HepG2 (cell line): ENCODE results near the gene FAM219B. TPM values are rescaled to one million over a fixed set of nuclear protein-coding genes. Genes with fewer than 3 reads are reported as not detected.

Experiments
- CREB1 ChIP-seq, 2 experiments: fragments of 450-650 bp in 1 of 2; IDR thresholded peaks; 2 replicates each; pipeline ENCODE4 v1.6.1; 2016 to 2017; ENCODE audit warnings: control low read depth in 1 of 2, mild to moderate bottlenecking in 1 of 2, missing compliant biosample characterization in 1 of 2, missing genetic modification characterization in 1 of 2
- EEA1 ChIP-seq: sonication (generic); formaldehyde crosslinking; IDR thresholded peaks from 2 replicates; pipeline ENCODE4 v1.5.1; 2020; ENCODE audit warnings: mild to moderate bottlenecking, missing genetic modification reagents, borderline replicate concordance
- ELF1 ChIP-seq: sonication (generic); formaldehyde crosslinking; IDR thresholded peaks from 2 replicates; pipeline ENCODE4 v1.4.0; 2020; ENCODE audit warnings: missing genetic modification reagents
- KAT7 ChIP-seq: IDR thresholded peaks from 2 replicates; pipeline ENCODE4 v1.6.1; 2018; ENCODE audit warnings: borderline replicate concordance, missing compliant biosample characterization
- MIER2 ChIP-seq: IDR thresholded peaks from 2 replicates; pipeline ENCODE4 v1.6.1; 2016; ENCODE audit warnings: missing biosample characterization, missing genetic modification reagents
- NCOA5 ChIP-seq: sonication (generic); formaldehyde crosslinking; IDR thresholded peaks from 2 replicates; pipeline ENCODE4 v1.4.0; 2020; ENCODE audit warnings: missing genetic modification reagents
- NR2F2 ChIP-seq: IDR thresholded peaks from 2 replicates; pipeline ENCODE4 v1.6.1; 2012; ENCODE audit warnings: low read depth, inconsistent platforms, borderline replicate concordance
- SUZ12 ChIP-seq: fragments of 150-350 bp; IDR thresholded peaks from 2 replicates; pipeline ENCODE4 v1.6.1; 2014; ENCODE audit warnings: low read depth, low read length
- TRIM24 ChIP-seq: sonication (generic); formaldehyde crosslinking; IDR thresholded peaks from 2 replicates; pipeline ENCODE4 v1.8.0; 2022; ENCODE audit warnings: mild to moderate bottlenecking, missing genetic modification reagents
- ZBTB3 ChIP-seq: sonication (generic); formaldehyde crosslinking; IDR thresholded peaks from 2 replicates; pipeline ENCODE4 v1.4.0; 2020; ENCODE audit warnings: low read depth, mild to moderate bottlenecking, moderate library complexity, missing genetic modification reagents, borderline replicate concordance
- ZFP36 ChIP-seq: fragments of 150-350 bp; IDR thresholded peaks from 2 replicates; pipeline ENCODE4 v1.6.1; 2018; ENCODE audit warnings: borderline replicate concordance, low read length, low read depth; ENCODE audit not compliant: partially characterized antibody
- ZNF3 ChIP-seq: IDR thresholded peaks from 2 replicates; pipeline ENCODE4 v1.7.0; 2017; ENCODE audit warnings: inconsistent platforms
- ZNF333 ChIP-seq: sonication (generic); formaldehyde crosslinking; IDR thresholded peaks from 2 replicates; pipeline ENCODE4 v1.4.0; 2020; ENCODE audit warnings: mild to moderate bottlenecking, missing genetic modification reagents, borderline replicate concordance
- ZNF589 ChIP-seq: sonication (generic); formaldehyde crosslinking; conservative IDR thresholded peaks from 2 replicates; pipeline ENCODE4 v1.8.0; 2022; ENCODE audit warnings: mild to moderate bottlenecking, moderate library complexity, missing genetic modification reagents
- ZNF629 ChIP-seq: sonication (generic); formaldehyde crosslinking; conservative IDR thresholded peaks from 2 replicates; pipeline ENCODE4 v1.5.0; 2020; ENCODE audit warnings: missing genetic modification reagents
- ZSCAN30 ChIP-seq: sonication (generic); formaldehyde crosslinking; IDR thresholded peaks from 2 replicates; pipeline ENCODE4 v1.5.0; 2020; ENCODE audit warnings: mild to moderate bottlenecking, missing genetic modification reagents
- polyA plus RNA-seq, 8 experiments: library from polyadenylated mRNA; depleted of rRNA in 3 of 8; stranded (reverse) in 7 of 8; unstranded in 1 of 8; fragments of >200 nt; fragmentation: Illumina TruSeq in 4 of 8; extraction: Trizol in 4 of 8; gene quantifications; 2 replicates each; pipeline versions ENCODE4 v1.2.1 to v1.2.3, GENCODE V29; 2011 to 2016; ENCODE audit warnings: low read depth in 4 of 8, missing spikeins in 1 of 8, mixed read lengths in 1 of 8; ENCODE audit not compliant: insufficient read depth in 1 of 8
- total RNA-seq, 5 experiments: library from RNA; depleted of rRNA; stranded (reverse); fragments of >200 nt; fragmentation: Illumina TruSeq; extraction: Trizol; gene quantifications; 2 replicates each; pipeline ENCODE4 v1.2.3, GENCODE V29; 2016; ENCODE audit warnings: low read depth in 1 of 5
- TF ChIP-seq, protein P1 (sequence below): sonication (generic); formaldehyde crosslinking; IDR thresholded peaks from 2 replicates; pipeline ENCODE4 v1.5.0; 2020; ENCODE audit warnings: mild to moderate bottlenecking, missing genetic modification reagents, borderline replicate concordance
- TF ChIP-seq, protein P2 (sequence below): sonication (generic); formaldehyde crosslinking; IDR thresholded peaks from 2 replicates; pipeline ENCODE4 v1.4.0; 2020; ENCODE audit warnings: missing genetic modification reagents

Gene FAM219B
- total and polyA plus RNA-seq, 2 of the 13 experiments (the other 11 are each of a cell fraction or from before 2014, with no cell fraction given): 36.6 to 50.2 TPM

DNA sequence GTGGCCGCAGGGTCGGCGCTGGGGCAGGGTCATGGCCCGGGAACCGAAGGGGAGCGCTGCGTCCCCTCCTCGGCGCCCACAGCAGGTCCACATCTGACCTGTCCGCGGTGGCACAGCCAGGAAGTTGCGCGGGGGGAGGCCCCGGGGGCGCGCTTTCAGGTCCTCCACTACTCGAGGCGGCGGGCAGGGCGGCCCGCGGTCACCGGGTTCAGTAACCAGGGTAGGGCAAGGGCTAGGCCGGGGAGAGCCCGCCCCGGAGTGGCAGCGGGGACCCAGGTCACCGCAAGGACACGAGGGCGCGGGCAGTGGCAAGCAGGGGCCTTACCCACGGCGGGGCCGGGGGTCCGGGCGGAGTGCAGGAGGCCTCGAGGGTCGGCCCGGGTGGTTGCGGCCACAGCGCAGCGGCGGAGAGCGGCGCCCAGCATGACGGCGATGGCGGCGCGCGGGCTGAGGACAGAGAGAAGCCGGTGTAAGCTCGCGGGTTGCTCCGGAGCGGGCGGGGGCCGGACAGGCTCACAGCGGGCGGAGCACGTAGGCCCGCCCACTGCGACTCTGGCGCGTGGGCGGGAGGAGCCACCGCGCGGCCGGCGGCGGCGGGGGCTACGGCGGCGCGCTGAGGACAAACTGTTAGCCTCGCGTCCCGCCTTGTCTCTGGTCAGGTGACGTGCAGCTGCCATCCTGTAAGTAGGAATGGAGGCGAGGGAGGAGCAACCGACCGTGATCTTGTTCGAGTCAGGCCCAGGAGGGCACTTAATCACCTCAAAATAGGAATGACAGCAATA lies 31.1 kb upstream of the FAM219B start, which contains the start of gene COX5A (continued):
- TF ChIP-seq, protein P1, sequence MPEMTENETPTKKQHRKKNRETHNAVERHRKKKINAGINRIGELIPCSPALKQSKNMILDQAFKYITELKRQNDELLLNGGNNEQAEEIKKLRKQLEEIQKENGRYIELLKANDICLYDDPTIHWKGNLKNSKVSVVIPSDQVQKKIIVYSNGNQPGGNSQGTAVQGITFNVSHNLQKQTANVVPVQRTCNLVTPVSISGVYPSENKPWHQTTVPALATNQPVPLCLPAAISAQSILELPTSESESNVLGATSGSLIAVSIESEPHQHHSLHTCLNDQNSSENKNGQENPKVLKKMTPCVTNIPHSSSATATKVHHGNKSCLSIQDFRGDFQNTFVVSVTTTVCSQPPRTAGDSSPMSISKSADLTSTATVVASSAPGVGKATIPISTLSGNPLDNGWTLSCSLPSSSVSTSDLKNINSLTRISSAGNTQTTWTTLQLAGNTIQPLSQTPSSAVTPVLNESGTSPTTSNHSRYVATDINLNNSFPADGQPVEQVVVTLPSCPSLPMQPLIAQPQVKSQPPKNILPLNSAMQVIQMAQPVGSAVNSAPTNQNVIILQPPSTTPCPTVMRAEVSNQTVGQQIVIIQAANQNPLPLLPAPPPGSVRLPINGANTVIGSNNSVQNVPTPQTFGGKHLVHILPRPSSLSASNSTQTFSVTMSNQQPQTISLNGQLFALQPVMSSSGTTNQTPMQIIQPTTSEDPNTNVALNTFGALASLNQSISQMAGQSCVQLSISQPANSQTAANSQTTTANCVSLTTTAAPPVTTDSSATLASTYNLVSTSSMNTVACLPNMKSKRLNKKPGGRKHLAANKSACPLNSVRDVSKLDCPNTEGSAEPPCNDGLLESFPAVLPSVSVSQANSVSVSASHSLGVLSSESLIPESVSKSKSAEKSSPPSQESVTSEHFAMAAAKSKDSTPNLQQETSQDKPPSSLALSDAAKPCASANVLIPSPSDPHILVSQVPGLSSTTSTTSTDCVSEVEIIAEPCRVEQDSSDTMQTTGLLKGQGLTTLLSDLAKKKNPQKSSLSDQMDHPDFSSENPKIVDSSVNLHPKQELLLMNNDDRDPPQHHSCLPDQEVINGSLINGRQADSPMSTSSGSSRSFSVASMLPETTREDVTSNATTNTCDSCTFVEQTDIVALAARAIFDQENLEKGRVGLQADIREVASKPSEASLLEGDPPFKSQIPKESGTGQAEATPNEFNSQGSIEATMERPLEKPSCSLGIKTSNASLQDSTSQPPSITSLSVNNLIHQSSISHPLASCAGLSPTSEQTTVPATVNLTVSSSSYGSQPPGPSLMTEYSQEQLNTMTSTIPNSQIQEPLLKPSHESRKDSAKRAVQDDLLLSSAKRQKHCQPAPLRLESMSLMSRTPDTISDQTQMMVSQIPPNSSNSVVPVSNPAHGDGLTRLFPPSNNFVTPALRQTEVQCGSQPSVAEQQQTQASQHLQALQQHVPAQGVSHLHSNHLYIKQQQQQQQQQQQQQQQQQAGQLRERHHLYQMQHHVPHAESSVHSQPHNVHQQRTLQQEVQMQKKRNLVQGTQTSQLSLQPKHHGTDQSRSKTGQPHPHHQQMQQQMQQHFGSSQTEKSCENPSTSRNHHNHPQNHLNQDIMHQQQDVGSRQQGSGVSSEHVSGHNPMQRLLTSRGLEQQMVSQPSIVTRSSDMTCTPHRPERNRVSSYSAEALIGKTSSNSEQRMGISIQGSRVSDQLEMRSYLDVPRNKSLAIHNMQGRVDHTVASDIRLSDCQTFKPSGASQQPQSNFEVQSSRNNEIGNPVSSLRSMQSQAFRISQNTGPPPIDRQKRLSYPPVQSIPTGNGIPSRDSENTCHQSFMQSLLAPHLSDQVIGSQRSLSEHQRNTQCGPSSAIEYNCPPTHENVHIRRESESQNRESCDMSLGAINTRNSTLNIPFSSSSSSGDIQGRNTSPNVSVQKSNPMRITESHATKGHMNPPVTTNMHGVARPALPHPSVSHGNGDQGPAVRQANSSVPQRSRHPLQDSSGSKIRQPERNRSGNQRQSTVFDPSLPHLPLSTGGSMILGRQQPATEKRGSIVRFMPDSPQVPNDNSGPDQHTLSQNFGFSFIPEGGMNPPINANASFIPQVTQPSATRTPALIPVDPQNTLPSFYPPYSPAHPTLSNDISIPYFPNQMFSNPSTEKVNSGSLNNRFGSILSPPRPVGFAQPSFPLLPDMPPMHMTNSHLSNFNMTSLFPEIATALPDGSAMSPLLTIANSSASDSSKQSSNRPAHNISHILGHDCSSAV: no peak
- 0 out of 2 replicates have a peak, but pooled peaks have one; percentile 24 for TF ChIP-seq EEA1 (CRISPR knock-in tag)
- TF ChIP-seq ZNF589: no peak; the same call in 1 of the 2 replicates
- TF ChIP-seq MIER2: no peak; the same call in 1 of the 2 replicates
- no peak for TF ChIP-seq ZNF629 (CRISPR knock-in tag)
- TF ChIP-seq TRIM24: no peak
- TF ChIP-seq CREB1 (IDR thresholded peaks at IDR 0.05): peak; percentile 70
- TF ChIP-seq CREB1 (CRISPR knock-in tag; IDR thresholded peaks at IDR 0.05): no peak
- TF ChIP-seq, protein P2, sequence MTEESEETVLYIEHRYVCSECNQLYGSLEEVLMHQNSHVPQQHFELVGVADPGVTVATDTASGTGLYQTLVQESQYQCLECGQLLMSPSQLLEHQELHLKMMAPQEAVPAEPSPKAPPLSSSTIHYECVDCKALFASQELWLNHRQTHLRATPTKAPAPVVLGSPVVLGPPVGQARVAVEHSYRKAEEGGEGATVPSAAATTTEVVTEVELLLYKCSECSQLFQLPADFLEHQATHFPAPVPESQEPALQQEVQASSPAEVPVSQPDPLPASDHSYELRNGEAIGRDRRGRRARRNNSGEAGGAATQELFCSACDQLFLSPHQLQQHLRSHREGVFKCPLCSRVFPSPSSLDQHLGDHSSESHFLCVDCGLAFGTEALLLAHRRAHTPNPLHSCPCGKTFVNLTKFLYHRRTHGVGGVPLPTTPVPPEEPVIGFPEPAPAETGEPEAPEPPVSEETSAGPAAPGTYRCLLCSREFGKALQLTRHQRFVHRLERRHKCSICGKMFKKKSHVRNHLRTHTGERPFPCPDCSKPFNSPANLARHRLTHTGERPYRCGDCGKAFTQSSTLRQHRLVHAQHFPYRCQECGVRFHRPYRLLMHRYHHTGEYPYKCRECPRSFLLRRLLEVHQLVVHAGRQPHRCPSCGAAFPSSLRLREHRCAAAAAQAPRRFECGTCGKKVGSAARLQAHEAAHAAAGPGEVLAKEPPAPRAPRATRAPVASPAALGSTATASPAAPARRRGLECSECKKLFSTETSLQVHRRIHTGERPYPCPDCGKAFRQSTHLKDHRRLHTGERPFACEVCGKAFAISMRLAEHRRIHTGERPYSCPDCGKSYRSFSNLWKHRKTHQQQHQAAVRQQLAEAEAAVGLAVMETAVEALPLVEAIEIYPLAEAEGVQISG: peak; percentile 80
- TF ChIP-seq ZNF333 (CRISPR knock-in tag): peak; percentile 22; the same call in 1 of the 2 replicates
- TF ChIP-seq KAT7 (CRISPR knock-in tag): no peak; the same call in 1 of the 2 replicates
- no peak for TF ChIP-seq NR2F2
- TF ChIP-seq NCOA5: no peak
- TF ChIP-seq ZBTB3 (CRISPR knock-in tag): peak; percentile 90; the same call in 1 of the 2 replicates
- TF ChIP-seq ZSCAN30 (CRISPR knock-in tag): no peak; the same call in 1 of the 2 replicates
- no peak for TF ChIP-seq ZNF3 (CRISPR knock-in tag)
- TF ChIP-seq SUZ12: no peak
- TF ChIP-seq ZFP36: no peak
- peak; percentile 65; the same call in 1 of the 2 replicates for TF ChIP-seq ELF1
